ENCODE data around the gene ZNF823. TPM values are rescaled to one million over a fixed set of nuclear protein-coding genes. Genes with fewer than 3 reads are reported as not detected.
A peak's percentile ranks its signal among the peaks of the same experiment; 100 is the strongest.
"Not testable (repeated sequence)": the region's sequence is repeated elsewhere in the genome, so short reads cannot be mapped to it uniquely, and the experiment has no call there.

The ZNF823 gene
- total RNA-seq, result 10 to 100 TPM in 2 of 8 experiments, 1 to 10 TPM in 6; 4.7 to 13.8 (median 8.2) TPM

DNA sequence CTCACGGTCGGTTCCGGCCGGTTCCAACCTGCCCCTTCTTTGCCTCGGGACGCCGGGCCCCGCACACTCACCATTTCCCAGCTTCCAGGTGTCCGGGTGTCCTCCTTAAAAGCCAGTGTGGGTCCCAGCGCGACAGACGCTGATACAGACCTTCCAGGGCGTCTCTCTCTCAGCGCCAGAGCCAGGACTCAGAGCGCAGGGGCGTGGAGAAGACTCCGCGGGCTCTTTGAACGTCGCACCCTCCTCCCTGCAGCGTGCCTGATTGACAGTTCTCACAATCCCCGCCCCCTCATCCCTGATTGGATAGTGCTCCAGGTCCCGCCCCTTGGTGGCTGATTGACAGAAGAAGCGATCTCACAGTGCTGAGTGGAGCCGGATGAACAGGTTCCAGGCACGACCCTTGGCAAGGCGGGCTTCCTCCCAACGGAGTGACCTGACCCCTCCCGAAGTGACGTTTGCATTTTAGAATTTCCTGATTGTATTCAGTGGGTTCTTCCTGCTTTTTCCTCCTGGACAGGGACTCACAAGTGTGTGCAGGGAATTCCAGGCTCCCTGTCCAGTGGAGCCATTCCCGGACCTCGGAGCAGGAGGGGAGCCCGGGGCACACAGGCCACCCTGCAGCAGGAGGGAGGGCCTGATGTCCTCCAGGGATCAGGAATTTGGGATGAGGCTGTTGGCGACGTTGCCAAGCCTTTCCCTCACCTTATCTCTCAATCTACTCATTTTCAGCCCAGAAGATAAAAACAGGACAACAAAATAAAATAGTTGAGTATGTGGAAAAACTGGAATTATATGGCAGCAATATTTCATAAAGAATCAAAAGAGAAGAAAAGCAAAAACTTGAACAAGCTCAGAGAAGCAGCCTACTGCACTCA lies at the start of gene ZNF823:
ZNF823 (minus strand) TSS at position 201 of the 875 bp plus-strand sequence; CDS start at position 74, 127 bp downstream.
- peaks cover 5 to 23% of the 10 kb centered on the region in 2 donors for H3K4me1 ChIP-seq (replicated peaks in 1 of 2)
- in situ Hi-C loops (cut with MboI; ENCODE audit: low pct_unique_long_range_greater_than_20kb in 2 of 9, low sequenced_read_pairs in 9 of 9, unreplicated experiment in 9 of 9), result no loop called here
- WGBS, 10 experiments, result 0 to 10% (median 2%) methylated on average over 2 to 11 of the region's 35 CpGs; no CpG with 5 or more reads in 3 of the 10 experiments
- H3K27ac ChIP-seq, result peak within 1 kb of the TSS; percentile 69 to 82
- ATAC-seq (replicated peaks in 6 of 8), result peak; percentile 87 to 98 (median 96)
- peak within 1 kb of the TSS; percentile 62 to 92 (median 79) for H3K4me3 ChIP-seq

DNA sequence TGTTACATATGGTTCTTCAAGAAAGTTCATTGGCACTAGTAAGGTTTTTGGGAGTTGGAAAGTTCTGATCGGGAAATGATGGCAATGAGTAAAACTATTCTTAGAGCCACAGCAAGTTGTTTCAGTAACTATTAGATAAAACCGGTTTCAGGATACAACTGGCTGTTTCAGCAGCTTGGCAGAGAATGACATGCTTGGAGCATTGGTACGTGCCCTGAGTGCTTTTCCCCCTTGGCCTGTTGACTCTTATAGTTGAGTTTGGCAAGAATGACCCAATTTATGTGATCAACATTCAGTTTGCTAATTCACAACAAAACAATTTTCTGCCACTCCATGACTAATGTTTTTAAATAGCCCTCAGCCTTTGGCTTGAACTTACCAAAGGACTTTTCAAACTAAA lies 48.8 kb upstream of the ZNF823 start:
- H3K4me1 ChIP-seq (replicated peaks in 1 of 2), result no peaks in the 10 kb centered on the region
- in situ Hi-C loops (cut with MboI; ENCODE audit: low pct_unique_long_range_greater_than_20kb in 2 of 9, low sequenced_read_pairs in 9 of 9, unreplicated experiment in 9 of 9), result no loop called here
- WGBS, 10 experiments, result 50 to 97% (median 78%) methylated on average over 1 to 3 of the region's 3 CpGs; no CpG with 5 or more reads in 1 of the 10 experiments
- H3K27ac ChIP-seq, result no peak overlapping the region
- H3K4me3 ChIP-seq, result no peak overlapping the region
- no peak for ATAC-seq (replicated peaks in 6 of 8)

DNA sequence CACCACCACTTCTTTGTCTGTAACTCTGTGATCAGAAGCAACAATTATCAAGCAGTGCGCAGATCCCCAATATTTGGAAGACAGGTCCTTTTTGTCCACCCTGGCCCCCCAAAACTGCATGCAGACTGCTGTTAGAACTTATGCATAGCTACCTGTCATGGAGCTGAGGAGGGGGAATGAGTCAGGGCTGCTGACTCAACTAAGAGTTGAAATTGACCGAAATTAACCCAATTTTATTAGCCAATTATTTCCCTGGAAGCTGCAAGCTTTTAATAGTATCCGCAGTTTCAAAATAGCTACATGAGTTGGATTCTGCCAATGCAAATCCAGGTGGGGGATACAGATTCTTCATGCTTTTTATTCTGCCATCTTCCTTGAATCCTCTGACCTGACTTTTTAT lies 45.6 kb upstream of the ZNF823 start:
- no peak for ATAC-seq (replicated peaks in 6 of 8)
- no peak overlapping the region for H3K4me3 ChIP-seq
- WGBS, 10 experiments, result 75 to 100% (median 94%) methylated on average over 1 to 3 of the region's 3 CpGs; no CpG with 5 or more reads in 1 of the 10 experiments
- H3K27ac ChIP-seq, result no peak overlapping the region
- no peaks in the 10 kb centered on the region for H3K4me1 ChIP-seq (replicated peaks in 1 of 2)
- in situ Hi-C loops (cut with MboI; ENCODE audit: low pct_unique_long_range_greater_than_20kb in 2 of 9, low sequenced_read_pairs in 9 of 9, unreplicated experiment in 9 of 9), result no loop called here

DNA sequence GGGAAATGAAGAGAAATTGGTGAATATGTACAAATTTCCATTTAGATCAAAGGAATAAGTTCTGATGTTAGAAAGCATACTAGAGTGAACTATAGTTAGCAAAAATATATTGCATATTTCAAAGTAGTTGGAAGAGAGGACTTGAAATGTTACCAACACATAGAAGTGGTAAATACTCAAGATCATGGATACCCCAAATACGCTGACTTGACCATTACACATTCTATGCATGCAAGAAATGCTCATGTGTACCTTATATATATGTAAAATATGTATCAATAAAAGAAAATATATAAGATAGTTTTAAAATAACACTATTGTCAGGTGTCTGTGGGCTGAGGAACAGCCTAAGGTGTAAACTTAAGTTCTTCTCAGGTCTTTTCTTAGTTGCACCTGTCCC lies 45.0 kb upstream of the ZNF823 start:
- ATAC-seq (replicated peaks in 6 of 8), result no peak
- H3K4me1 ChIP-seq (replicated peaks in 1 of 2), result no peaks in the 10 kb centered on the region
- no peak overlapping the region for H3K27ac ChIP-seq
- in situ Hi-C loops (cut with MboI; ENCODE audit: low pct_unique_long_range_greater_than_20kb in 2 of 9, low sequenced_read_pairs in 9 of 9, unreplicated experiment in 9 of 9), result no loop called here
- 78 to 100% (median 100%) methylated on average over 1 of the region's 1 CpG; no CpG with 5 or more reads in 2 of the 10 experiments for WGBS, 10 experiments
- H3K4me3 ChIP-seq, result no peak overlapping the region

DNA sequence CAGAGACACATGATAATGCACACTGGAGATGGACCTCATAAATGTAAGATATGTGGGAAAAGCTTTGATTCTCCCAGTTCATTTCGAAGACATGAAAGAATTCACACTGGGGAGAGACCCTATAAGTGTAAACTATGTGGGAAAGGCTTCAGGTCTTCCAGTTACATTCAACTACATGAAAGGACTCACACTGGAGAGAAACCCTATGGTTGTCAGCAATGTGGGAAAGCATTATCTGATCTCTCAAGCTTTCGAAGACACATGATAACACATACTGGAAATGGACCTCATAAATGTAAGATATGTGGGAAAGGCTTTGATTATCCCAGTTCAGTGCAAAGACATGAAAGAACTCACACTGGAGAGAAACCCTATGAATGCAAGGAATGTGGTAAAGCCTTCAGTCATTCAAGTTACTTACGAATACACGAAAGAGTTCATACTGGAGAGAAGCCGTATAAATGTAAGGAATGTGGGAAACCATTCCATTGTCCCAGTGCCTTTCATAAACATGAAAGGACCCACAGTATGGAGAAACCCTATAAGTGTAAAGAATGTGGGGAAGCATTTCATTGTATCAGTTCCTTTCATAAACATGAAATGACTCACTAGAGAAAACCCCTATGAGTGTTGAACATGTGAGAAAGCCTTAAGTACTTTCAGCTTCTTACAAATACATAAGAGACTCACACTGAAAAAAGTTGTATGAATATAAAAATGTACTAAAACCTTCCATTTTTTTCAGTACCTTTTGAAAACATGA lies 42.7 kb upstream of the ZNF823 start:
- Histone ChIP-seq H3K27ac (no peak overlapping the region), H3K4me3 (no peak overlapping the region), H3K4me1 (replicated peaks in 1 of 2) (no peaks in the 10 kb centered on the region)
- in situ Hi-C loops (cut with MboI; ENCODE audit: low pct_unique_long_range_greater_than_20kb in 2 of 9, low sequenced_read_pairs in 9 of 9, unreplicated experiment in 9 of 9), result no loop called here
- no peak for ATAC-seq (replicated peaks in 6 of 8)
- WGBS, 10 experiments, result 67 to 100% (median 92%) methylated on average over 2 to 5 of the region's 5 CpGs

DNA sequence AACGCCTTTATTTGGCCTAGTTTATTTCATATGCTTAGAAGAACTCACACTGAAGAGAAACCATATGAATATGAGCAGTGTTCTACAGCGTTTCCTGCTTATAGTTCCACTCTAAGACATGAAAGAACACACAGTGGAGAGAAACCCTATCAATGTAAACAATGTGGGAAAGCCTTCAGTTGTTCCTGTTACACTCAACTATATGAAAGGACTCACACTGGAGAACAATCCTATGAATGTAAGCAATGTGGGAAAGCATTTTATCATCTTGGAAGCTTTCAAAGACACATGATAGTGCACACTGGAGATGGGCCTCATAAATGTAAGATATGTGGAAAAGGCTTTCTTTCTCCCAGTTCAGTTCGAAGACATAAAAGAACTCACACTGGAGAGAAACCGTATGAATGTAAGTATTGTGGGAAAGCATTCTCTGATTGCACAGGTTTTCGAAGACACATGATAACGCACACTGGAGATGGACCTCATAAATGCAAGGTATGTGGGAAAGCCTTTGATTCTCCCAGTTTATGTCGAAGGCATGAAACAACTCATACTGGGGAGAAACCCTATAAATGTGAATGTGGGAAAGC lies 41.8 kb upstream of the ZNF823 start:
- H3K4me1 ChIP-seq (replicated peaks in 1 of 2), result no peaks in the 10 kb centered on the region
- in situ Hi-C loops (cut with MboI; ENCODE audit: low pct_unique_long_range_greater_than_20kb in 2 of 9, low sequenced_read_pairs in 9 of 9, unreplicated experiment in 9 of 9), result no loop called here
- H3K4me3 ChIP-seq, result no peak overlapping the region
- no peak for ATAC-seq (replicated peaks in 6 of 8)
- no peak overlapping the region for H3K27ac ChIP-seq
- WGBS, 10 experiments, result 82 to 100% (median 93%) methylated on average over 1 to 7 of the region's 7 CpGs; no CpG with 5 or more reads in 1 of the 10 experiments

DNA sequence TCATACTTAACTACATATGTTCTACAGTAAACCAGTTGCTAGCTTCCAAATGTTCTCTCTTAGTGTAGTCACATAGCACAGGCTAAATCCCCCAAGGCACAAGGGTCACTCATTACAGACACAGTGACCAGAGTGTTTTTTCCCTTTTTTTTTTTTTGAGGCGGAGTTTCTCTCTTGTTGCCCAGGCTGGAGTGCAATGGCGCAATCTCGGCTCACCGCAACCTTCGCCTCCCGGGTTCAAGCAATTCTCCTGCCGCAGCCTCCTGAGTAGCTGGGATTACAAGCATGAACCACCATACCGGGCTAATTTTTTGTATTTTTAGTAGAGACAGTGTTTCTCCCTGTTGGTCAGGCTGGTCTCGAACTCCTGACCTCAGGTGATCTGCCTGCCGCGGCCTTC lies 37.9 kb upstream of the ZNF823 start:
- H3K4me1 ChIP-seq (replicated peaks in 1 of 2); H3K4me3 ChIP-seq; H3K27ac ChIP-seq; ATAC-seq (replicated peaks in 6 of 8); in situ Hi-C loops (cut with MboI; ENCODE audit: low pct_unique_long_range_greater_than_20kb in 2 of 9, low sequenced_read_pairs in 9 of 9, unreplicated experiment in 9 of 9): not testable (repeated sequence)
- WGBS, 10 experiments, result 93 to 100% (median 98%) methylated on average over 2 to 9 of the region's 11 CpGs; no CpG with 5 or more reads in 2 of the 10 experiments

DNA sequence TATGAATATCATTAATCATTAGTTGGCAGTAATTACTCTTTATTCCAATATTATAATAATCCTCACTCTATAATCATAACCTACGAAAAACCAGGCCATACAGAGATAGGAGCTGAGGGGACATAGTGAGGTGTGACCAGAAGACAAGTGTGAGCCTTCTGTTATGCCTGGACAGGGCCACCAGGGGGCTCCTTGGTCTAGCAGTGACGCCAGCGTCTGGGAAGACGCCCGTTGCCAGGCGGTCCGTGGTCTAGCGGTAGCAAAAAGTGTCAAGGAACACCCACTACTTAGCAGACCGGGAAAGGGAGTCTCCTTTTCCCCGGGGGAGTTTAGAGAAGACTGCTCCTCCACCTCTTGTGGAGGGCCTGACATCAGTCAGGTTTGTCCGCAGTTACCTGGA lies 32.8 kb upstream of the ZNF823 start:
- 52 to 83% (median 82%) methylated on average over 1 to 8 of the region's 11 CpGs; no CpG with 5 or more reads in 7 of the 10 experiments for WGBS, 10 experiments
- H3K4me3 ChIP-seq; ATAC-seq (replicated peaks in 6 of 8); in situ Hi-C loops (cut with MboI; ENCODE audit: low pct_unique_long_range_greater_than_20kb in 2 of 9, low sequenced_read_pairs in 9 of 9, unreplicated experiment in 9 of 9); H3K4me1 ChIP-seq (replicated peaks in 1 of 2); H3K27ac ChIP-seq: not testable (repeated sequence)

DNA sequence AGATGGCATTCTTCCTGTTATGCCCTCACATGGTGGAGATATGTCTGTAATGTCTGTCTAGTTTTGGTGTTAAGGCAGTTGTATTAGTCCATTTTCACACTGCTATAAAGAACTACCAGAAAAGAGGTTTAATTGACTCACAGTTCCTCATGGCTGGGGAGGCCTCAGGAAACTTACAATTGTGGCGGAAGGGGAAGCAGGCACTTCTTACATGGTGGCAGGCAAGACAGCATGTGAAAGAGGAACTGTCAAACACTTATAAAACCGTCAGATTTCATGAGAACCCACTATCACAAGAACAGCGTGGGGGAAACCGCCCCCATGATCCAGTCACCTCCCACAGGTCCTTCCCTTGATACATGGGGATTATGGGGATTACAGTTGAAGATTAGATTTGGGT lies 31.2 kb upstream of the ZNF823 start:
- WGBS, 10 experiments, result 49 to 100% (median 91%) methylated on average over 1 to 4 of the region's 4 CpGs; no CpG with 5 or more reads in 2 of the 10 experiments
- H3K4me1 ChIP-seq (replicated peaks in 1 of 2), result peaks cover 8 to 10% of the 10 kb centered on the region in 2 donors

DNA sequence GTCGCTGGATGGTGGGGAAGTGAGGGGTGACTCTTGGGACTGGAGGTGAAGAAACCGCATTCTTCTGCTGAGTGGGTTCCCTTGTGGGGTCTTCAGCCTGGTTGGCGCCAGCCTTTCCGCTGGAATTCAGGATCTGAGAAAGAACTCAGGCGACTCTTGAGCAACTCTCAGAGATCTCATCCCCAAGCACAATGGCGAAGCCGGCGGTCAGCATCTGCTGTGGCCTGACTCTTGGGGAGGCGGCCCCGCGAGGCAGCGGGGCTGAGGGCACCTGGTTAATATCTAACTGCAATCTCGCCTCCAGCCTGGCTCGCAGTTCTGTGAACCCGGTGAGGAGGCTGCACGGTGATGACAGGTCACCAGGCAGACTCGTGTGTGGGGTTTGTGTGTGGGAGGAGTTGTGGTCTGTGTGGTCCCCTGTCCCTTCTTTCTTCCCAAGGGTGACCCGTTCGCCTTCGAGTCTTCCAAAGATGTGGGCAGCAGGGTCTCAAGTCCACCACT lies 28.9 kb upstream of the ZNF823 start:
- in situ Hi-C loops (cut with MboI; ENCODE audit: low pct_unique_long_range_greater_than_20kb in 2 of 9, low sequenced_read_pairs in 9 of 9, unreplicated experiment in 9 of 9), result no loop called here
- peaks cover 8 to 10% of the 10 kb centered on the region in 2 donors for H3K4me1 ChIP-seq (replicated peaks in 1 of 2)
- peak overlapping the region; percentile 81 to 97 for H3K27ac ChIP-seq
- WGBS, 10 experiments, result 0 to 4% methylated on average over 3 of the region's 20 CpGs; no CpG with 5 or more reads in 8 of the 10 experiments
- H3K4me3 ChIP-seq, result peak overlapping the region; percentile 50 to 96 (median 55)
- peak in 6 of 8 experiments; percentile 0 to 6 (median 2) for ATAC-seq (replicated peaks in 6 of 8)

More for the DNA sequence above, 31.2 kb upstream of the ZNF823 start:
- in situ Hi-C loops (cut with MboI; ENCODE audit: low pct_unique_long_range_greater_than_20kb in 2 of 9, low sequenced_read_pairs in 9 of 9, unreplicated experiment in 9 of 9), result no loop called here
- Histone ChIP-seq H3K27ac (no peak overlapping the region), H3K4me3 (no peak overlapping the region)
- no peak for ATAC-seq (replicated peaks in 6 of 8)

DNA sequence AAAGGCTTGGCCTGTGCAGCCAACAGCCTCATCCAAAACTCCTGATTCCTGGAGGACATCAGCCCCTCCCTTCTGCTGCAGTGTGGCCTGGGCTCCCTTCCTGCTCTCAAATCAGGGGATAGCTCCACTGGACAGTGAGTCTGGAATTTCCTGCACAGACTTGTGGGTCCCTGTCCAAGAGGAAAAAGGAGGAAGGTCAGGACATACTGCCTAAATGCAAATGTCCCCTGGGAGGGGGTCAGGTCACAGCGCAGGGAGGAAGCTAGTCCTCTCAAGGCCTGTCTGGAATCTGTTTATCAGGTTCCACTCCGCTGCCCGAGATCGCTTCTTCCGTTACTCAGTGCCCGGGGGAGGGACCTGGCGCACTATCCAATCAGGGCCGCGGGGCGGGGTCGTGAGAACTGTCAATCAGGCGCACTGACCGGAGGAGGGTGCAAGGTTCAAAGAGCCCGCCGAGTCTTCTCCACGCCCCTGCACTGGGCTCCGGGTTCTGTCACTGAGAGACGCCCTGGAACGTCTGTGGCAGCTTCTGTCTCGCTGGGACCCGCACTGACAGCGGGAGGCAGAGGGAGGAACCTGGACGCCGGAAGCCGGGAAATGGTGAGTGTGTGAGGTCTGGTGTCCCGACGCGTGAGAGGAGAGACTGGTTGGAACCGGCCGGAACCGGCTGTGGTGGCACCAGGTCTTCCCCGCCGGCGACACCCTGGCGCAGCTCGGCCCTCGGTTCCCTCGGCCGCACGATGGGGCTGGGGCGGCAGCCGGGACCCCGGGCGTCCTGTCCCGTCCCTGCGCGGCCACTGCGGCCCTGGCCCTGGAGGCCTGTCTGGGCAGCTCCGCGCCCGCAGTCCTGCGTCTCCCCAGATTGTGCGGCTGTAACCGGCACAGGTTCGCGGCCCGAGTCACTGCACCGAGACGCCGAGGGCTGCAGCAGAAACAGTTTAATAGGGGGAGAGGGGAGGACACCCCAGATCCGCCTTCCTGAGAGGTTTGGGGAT lies 28.1 kb upstream of the ZNF823 start, which contains the start of gene ZNF441:
ZNF441 (plus strand) TSS at position 404 of the 995 bp plus-strand sequence; CDS start at position 598, 194 bp downstream.
- 0 to 4% (median 0%) methylated on average over 4 to 13 of the region's 61 CpGs; no CpG with 5 or more reads in 7 of the 10 experiments for WGBS, 10 experiments
- Histone ChIP-seq H3K27ac (peak within 1 kb of the TSS; percentile 81 to 97), H3K4me1 (replicated peaks in 1 of 2) (peaks cover 8 to 10% of the 10 kb centered on the region in 2 donors), H3K4me3 (peak within 1 kb of the TSS; percentile 50 to 96 (median 55))
- in situ Hi-C loops (cut with MboI; ENCODE audit: low pct_unique_long_range_greater_than_20kb in 2 of 9, low sequenced_read_pairs in 9 of 9, unreplicated experiment in 9 of 9), result no loop called here
- peak; percentile 90 to 98 (median 96) for ATAC-seq (replicated peaks in 6 of 8)
